Measurements from ENCODE around the gene PNPLA6. TPM values are rescaled to one million over a fixed set of nuclear protein-coding genes. Genes with fewer than 3 reads are reported as not detected.

Gene PNPLA6
- total and polyA plus RNA-seq, 2 of the 13 experiments (the other 11 are each of a cell fraction or from before 2014, with no cell fraction given): 24.9 to 28.2 TPM

DNA sequence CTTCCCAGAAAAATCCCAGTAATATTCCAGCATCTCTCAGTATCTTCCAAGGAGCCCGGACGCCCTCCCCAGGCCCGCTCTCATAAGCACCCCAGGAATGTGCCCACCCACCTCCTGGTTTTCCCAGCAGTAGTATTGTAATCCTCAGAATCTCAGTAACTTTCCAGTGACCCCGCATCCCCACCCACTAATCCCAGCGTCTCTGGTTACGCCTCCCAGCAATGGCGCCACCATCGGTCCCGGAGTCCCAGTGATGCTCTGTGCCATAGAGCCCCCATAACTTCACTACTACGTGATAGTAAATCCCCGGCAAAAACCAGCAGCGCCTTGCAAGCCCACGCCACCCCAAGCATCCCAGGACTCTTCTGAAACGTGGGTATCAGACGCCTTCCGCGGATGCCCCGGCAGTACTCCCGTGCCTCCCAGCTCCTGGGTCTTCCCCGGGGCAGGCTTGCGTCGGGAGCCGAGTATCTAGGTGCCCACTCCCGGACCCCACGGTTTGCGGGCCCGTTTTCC is 928 bp upstream of the PNPLA6 start (continued):
- TF ChIP-seq, protein P1, sequence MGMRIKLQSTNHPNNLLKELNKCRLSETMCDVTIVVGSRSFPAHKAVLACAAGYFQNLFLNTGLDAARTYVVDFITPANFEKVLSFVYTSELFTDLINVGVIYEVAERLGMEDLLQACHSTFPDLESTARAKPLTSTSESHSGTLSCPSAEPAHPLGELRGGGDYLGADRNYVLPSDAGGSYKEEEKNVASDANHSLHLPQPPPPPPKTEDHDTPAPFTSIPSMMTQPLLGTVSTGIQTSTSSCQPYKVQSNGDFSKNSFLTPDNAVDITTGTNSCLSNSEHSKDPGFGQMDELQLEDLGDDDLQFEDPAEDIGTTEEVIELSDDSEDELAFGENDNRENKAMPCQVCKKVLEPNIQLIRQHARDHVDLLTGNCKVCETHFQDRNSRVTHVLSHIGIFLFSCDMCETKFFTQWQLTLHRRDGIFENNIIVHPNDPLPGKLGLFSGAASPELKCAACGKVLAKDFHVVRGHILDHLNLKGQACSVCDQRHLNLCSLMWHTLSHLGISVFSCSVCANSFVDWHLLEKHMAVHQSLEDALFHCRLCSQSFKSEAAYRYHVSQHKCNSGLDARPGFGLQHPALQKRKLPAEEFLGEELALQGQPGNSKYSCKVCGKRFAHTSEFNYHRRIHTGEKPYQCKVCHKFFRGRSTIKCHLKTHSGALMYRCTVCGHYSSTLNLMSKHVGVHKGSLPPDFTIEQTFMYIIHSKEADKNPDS (CRISPR knock-in tag; IDR thresholded peaks at IDR 0.05): no peak
- TF ChIP-seq ZNF335 (CRISPR knock-in tag; IDR thresholded peaks at IDR 0.05): no peak
- TF ChIP-seq, protein P2, sequence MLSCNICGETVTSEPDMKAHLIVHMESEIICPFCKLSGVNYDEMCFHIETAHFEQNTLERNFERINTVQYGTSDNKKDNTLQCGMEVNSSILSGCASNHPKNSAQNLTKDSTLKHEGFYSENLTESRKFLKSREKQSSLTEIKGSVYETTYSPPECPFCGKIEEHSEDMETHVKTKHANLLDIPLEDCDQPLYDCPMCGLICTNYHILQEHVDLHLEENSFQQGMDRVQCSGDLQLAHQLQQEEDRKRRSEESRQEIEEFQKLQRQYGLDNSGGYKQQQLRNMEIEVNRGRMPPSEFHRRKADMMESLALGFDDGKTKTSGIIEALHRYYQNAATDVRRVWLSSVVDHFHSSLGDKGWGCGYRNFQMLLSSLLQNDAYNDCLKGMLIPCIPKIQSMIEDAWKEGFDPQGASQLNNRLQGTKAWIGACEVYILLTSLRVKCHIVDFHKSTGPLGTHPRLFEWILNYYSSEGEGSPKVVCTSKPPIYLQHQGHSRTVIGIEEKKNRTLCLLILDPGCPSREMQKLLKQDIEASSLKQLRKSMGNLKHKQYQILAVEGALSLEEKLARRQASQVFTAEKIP (CRISPR knock-in tag; IDR thresholded peaks at IDR 0.05; ENCODE audit: borderline replicate concordance): no peak
- no peak for TF ChIP-seq ZNF816 (CRISPR knock-in tag; IDR thresholded peaks at IDR 0.05; ENCODE audit: borderline replicate concordance)
- TF ChIP-seq TEAD3 (CRISPR knock-in tag; optimal IDR thresholded peaks at IDR 0.05; ENCODE audit: borderline replicate concordance): peak; percentile 94
- TF ChIP-seq DMAP1 (CRISPR knock-in tag; IDR thresholded peaks at IDR 0.05): no peak
- peak; percentile 88 for TF ChIP-seq YY1 (IDR thresholded peaks at IDR 0.05; ENCODE audit: insufficient read depth, insufficient replicate concordance, low read depth, low read length)
- TF ChIP-seq, protein P3, sequence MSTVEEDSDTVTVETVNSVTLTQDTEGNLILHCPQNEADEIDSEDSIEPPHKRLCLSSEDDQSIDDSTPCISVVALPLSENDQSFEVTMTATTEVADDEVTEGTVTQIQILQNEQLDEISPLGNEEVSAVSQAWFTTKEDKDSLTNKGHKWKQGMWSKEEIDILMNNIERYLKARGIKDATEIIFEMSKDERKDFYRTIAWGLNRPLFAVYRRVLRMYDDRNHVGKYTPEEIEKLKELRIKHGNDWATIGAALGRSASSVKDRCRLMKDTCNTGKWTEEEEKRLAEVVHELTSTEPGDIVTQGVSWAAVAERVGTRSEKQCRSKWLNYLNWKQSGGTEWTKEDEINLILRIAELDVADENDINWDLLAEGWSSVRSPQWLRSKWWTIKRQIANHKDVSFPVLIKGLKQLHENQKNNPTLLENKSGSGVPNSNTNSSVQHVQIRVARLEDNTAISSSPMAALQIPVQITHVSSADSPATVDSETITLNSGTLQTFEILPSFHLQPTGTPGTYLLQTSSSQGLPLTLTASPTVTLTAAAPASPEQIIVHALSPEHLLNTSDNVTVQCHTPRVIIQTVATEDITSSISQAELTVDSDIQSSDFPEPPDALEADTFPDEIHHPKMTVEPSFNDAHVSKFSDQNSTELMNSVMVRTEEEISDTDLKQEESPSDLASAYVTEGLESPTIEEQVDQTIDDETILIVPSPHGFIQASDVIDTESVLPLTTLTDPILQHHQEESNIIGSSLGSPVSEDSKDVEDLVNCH (CRISPR knock-in tag; IDR thresholded peaks at IDR 0.05): no peak
- no peak for TF ChIP-seq ZNF563 (CRISPR knock-in tag; IDR thresholded peaks at IDR 0.05)
- TF ChIP-seq ETS1 (CRISPR knock-in tag; IDR thresholded peaks at IDR 0.05): no peak
- no peak for TF ChIP-seq ZNF10 (CRISPR knock-in tag; IDR thresholded peaks at IDR 0.05; ENCODE audit: borderline replicate concordance, low read depth)
- TF ChIP-seq NFE2L2 (IDR thresholded peaks at IDR 0.05; ENCODE audit: low read length): no peak
- no peak for TF ChIP-seq ARNT (IDR thresholded peaks at IDR 0.05)
- no peak for TF ChIP-seq ZNF691 (CRISPR knock-in tag; IDR thresholded peaks at IDR 0.05; ENCODE audit: borderline replicate concordance, low read depth)
- peak; percentile 36; the same call in 1 of the 2 replicates for TF ChIP-seq ZNF317 (CRISPR knock-in tag; IDR thresholded peaks at IDR 0.05)
- TF ChIP-seq ZNF136 (CRISPR knock-in tag; IDR thresholded peaks at IDR 0.05; ENCODE audit: low read depth): no peak

Data from HepG2 (cell line).